PC-9 (cell line): Measurements from ENCODE around the gene AGPAT3. TPM values are rescaled to one million over a fixed set of nuclear protein-coding genes. Genes with fewer than 3 reads are reported as not detected.
A peak's percentile ranks its signal among the peaks of the same experiment; 100 is the strongest.

Source experiments
- BruUV-seq: library from RNA; stranded (reverse); fragments of 400-500 nt; replicated peaks from 2 replicates; lab custom pipeline; 2021; lab: Mats Ljungman, UMichigan
- CTCF ChIA-PET: fragments of 300-600 bp; sonication (Branson Sonifier 250); formaldehyde crosslinking; loops from one replicate; lab custom pipeline; 2022; ENCODE audit warnings: antibody characterized with exemption; lab: Charles Lee
- POLR2A ChIA-PET: fragments of 300-600 bp; sonication (Branson Sonifier 250); formaldehyde crosslinking; loops from one replicate; lab custom pipeline; 2022; ENCODE audit warnings: antibody characterized with exemption; ENCODE audit not compliant: unreplicated experiment; lab: Charles Lee
- DNase-seq, 2 experiments: peaks; one replicate each; pipeline versions ENCODE4 v3.0.0 to v3.0.0-alpha.2; 2015 to 2022; ENCODE audit warnings: mixed read lengths in 1 of 2
- H2AFZ ChIP-seq: fragments of 200-600 bp; sonication (generic); 2 replicates; pipeline ENCODE4 v1.8.1; 2017; ENCODE audit warnings: antibody characterized with exemption
- H3F3A ChIP-seq: fragments of 200-600 bp; sonication (generic); 2 replicates; pipeline ENCODE4 v1.8.1; 2017; ENCODE audit warnings: antibody characterized with exemption, mild to moderate bottlenecking, low read depth; ENCODE audit not compliant: insufficient read depth
- H3K27ac ChIP-seq: fragments of 200-600 bp; sonication (generic); 2 replicates; pipeline ENCODE4 v1.6.1; 2016; ENCODE audit warnings: mixed run types
- H3K27me3 ChIP-seq: fragments of 200-600 bp; sonication (generic); 2 replicates; pipeline ENCODE4 v1.6.1; 2016; ENCODE audit warnings: low read depth, mixed run types; ENCODE audit not compliant: insufficient read depth
- H3K36me3 ChIP-seq: fragments of 200-600 bp; sonication (generic); 2 replicates; pipeline ENCODE4 v1.6.1; 2016; ENCODE audit warnings: low read depth, mixed run types
- H3K4me1 ChIP-seq: fragments of 200-600 bp; sonication (generic); replicated peaks from 2 replicates; pipeline ENCODE4 v1.6.1; 2016; ENCODE audit warnings: mixed run types; ENCODE audit not compliant: insufficient read depth
- H3K4me2 ChIP-seq: fragments of 200-600 bp; sonication (generic); 2 replicates; pipeline ENCODE4 v1.6.1; 2017; ENCODE audit warnings: mixed run types
- H3K4me3 ChIP-seq: fragments of 200-600 bp; sonication (generic); 2 replicates; pipeline ENCODE4 v1.6.1; 2016; ENCODE audit warnings: mixed run types
- H3K79me2 ChIP-seq: fragments of 200-600 bp; sonication (generic); 2 replicates; pipeline ENCODE4 v1.6.1; 2017; ENCODE audit warnings: low read depth, mixed run types
- H3K9me2 ChIP-seq: fragments of 200-600 bp; sonication (generic); 2 replicates; pipeline ENCODE4 v1.8.1; 2017; ENCODE audit warnings: mild to moderate bottlenecking; ENCODE audit not compliant: insufficient read depth
- H3K9me3 ChIP-seq: fragments of 200-600 bp; sonication (generic); 2 replicates; pipeline ENCODE4 v1.8.1; 2016; ENCODE audit warnings: low read depth; ENCODE audit not compliant: insufficient read depth
- H4K20me1 ChIP-seq: fragments of 200-600 bp; sonication (generic); 2 replicates; pipeline ENCODE4 v1.8.1; 2017; ENCODE audit not compliant: insufficient read depth
- EZH2 ChIP-seq: fragments of 200-600 bp; sonication (generic); IDR thresholded peaks from 2 replicates; pipeline ENCODE4 v1.8.0; 2017; ENCODE audit warnings: antibody characterized with exemption, low read depth
- intact Hi-C: fragments of 100-400 bp; cut with micrococcal nuclease; formaldehyde crosslinking; loops from one replicate; pipeline ENCODE4 v1.10.0; 2022; ENCODE audit not compliant: unreplicated experiment
- total RNA-seq: library from RNA; stranded (reverse); gene quantifications from 2 replicates; pipeline ENCODE4 v1.2.3, GENCODE V29; 2021
- TF ChIP-seq, protein P1 (sequence below): fragments of 200-600 bp; sonication (generic); conservative IDR thresholded peaks from 2 replicates; pipeline ENCODE4 v1.6.1; 2017; ENCODE audit warnings: mixed run types, antibody characterized with exemption, mild to moderate bottlenecking, moderate library complexity

Gene AGPAT3
- total RNA-seq, 1 experiment from 2014 or later: 39.0 TPM

- no peaks in the 10 kb centered on the region for H3K36me3 ChIP-seq
- CTCF ChIA-PET: no interaction called here
- no peak overlapping the region; the same call in 1 of the 2 replicates for H3K4me2 ChIP-seq
- H3K4me3 ChIP-seq: no peak overlapping the region
- H3K9me3 ChIP-seq: no peaks in the 10 kb centered on the region
- no peaks in the 10 kb centered on the region; the same call in 1 of the 2 replicates for H3F3A ChIP-seq
- H3K9me2 ChIP-seq: no peaks in the 10 kb centered on the region
- no peak overlapping the region for H3K27ac ChIP-seq
- no peak overlapping the region for H2AFZ ChIP-seq
- POLR2A ChIA-PET: interaction anchor here (0.7 kb wide), 1 partner anchor 128 kb away, joined by 15 read pairs; no protein-coding TSS in a partner anchor
- TF ChIP-seq EZH2: no peak
- TF ChIP-seq, protein P1, sequence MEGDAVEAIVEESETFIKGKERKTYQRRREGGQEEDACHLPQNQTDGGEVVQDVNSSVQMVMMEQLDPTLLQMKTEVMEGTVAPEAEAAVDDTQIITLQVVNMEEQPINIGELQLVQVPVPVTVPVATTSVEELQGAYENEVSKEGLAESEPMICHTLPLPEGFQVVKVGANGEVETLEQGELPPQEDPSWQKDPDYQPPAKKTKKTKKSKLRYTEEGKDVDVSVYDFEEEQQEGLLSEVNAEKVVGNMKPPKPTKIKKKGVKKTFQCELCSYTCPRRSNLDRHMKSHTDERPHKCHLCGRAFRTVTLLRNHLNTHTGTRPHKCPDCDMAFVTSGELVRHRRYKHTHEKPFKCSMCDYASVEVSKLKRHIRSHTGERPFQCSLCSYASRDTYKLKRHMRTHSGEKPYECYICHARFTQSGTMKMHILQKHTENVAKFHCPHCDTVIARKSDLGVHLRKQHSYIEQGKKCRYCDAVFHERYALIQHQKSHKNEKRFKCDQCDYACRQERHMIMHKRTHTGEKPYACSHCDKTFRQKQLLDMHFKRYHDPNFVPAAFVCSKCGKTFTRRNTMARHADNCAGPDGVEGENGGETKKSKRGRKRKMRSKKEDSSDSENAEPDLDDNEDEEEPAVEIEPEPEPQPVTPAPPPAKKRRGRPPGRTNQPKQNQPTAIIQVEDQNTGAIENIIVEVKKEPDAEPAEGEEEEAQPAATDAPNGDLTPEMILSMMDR: no peak
- intact Hi-C loops: no loop called here
- BruUV-seq: no TSS peak
- no peaks in the 10 kb centered on the region for H3K4me1 ChIP-seq
- H3K27me3 ChIP-seq: peaks cover 3% of the 10 kb centered on the region; the same call in 1 of the 2 replicates
- H3K79me2 ChIP-seq: no peaks in the 10 kb centered on the region
- no peak for DNase-seq
- no peaks in the 10 kb centered on the region for H4K20me1 ChIP-seq
Observed at GRCh38 chr21:43826623-43826974, 38.4 kb upstream of the AGPAT3 start.

GRCh38 chr21:43827015-43827611 lies 37.9 kb upstream of the AGPAT3 start:
- peak in 1 of 2 experiments; percentile 35 for DNase-seq
- Histone ChIP-seq H3K4me1 (no peaks in the 10 kb centered on the region), H3K9me3 (no peaks in the 10 kb centered on the region), H3K4me2 (no peak overlapping the region; the same call in 1 of the 2 replicates), H3F3A (no peaks in the 10 kb centered on the region; the same call in 1 of the 2 replicates), H4K20me1 (no peaks in the 10 kb centered on the region), H3K27me3 (peaks cover 3% of the 10 kb centered on the region; the same call in 1 of the 2 replicates), H3K27ac (no peak overlapping the region), H3K9me2 (no peaks in the 10 kb centered on the region), H3K4me3 (no peak overlapping the region), H3K36me3 (no peaks in the 10 kb centered on the region), H2AFZ (no peak overlapping the region), H3K79me2 (no peaks in the 10 kb centered on the region)
- intact Hi-C loops: no loop called here
- CTCF ChIA-PET: no interaction called here
- no TSS peak for BruUV-seq
- TF ChIP-seq EZH2: no peak
- TF ChIP-seq, protein P1: no peak
- POLR2A ChIA-PET: interaction anchor here (0.7 kb wide), 1 partner anchor 128 kb away, joined by 15 read pairs; no protein-coding TSS in a partner anchor

DNA sequence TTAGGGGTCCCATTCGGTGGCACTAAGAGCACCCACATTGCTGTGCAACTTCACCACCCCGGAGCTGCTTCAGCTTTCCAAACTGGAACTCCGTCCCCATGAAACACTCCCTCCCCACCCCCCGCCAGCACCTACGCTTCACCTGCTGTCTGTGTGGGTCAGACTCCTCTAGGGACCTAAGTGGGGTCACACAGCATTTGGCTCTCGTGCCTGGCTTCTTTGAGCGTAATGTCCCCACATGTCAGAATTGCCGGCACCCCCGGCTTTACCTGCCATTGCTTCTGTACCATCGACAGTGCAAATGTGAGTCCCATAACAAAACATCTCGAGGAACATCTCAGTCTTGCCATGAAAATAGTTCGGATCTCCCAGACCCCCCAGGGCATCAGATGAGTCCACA lies 35.9 kb upstream of the AGPAT3 start:
- CTCF ChIA-PET: no interaction called here
- Histone ChIP-seq H2AFZ (no peak overlapping the region), H3K79me2 (no peaks in the 10 kb centered on the region), H3K9me3 (no peaks in the 10 kb centered on the region), H3K9me2 (no peaks in the 10 kb centered on the region), H3F3A (no peaks in the 10 kb centered on the region; the same call in 1 of the 2 replicates), H4K20me1 (no peaks in the 10 kb centered on the region), H3K27me3 (peaks cover 3% of the 10 kb centered on the region; the same call in 1 of the 2 replicates), H3K36me3 (no peaks in the 10 kb centered on the region), H3K4me3 (no peak overlapping the region), H3K4me2 (no peak overlapping the region), H3K4me1 (no peaks in the 10 kb centered on the region), H3K27ac (no peak overlapping the region)
- no TSS peak for BruUV-seq
- no peak for DNase-seq
- intact Hi-C loops: no loop called here
- POLR2A ChIA-PET: no interaction called here
- no peak for TF ChIP-seq EZH2
- TF ChIP-seq, protein P1: no peak
